GM21526 (cell line): ENCODE measurements around the gene GHRL.
"Not testable (repeated sequence)": the region's sequence is repeated elsewhere in the genome, so short reads cannot be mapped to it uniquely, and the experiment has no call there.

ENCODE experiments used
- ATAC-seq: cut with Tn5 transposase; IDR thresholded peaks from one replicate; pipeline ENCODE4 v1.9.1; 2021; ENCODE audit warnings: moderate library complexity; ENCODE audit not compliant: unreplicated experiment, low FRiP score

GHRL gene

GRCh38 chr3:10279384-10280176, 13.2 kb downstream of the GHRL start:
- no peak for ATAC-seq

- no peak for ATAC-seq
Measured at GRCh38 chr3:10278501-10278900, 14.2 kb downstream of the GHRL start.

GRCh38 chr3:10277115-10277625, 15.6 kb downstream of the GHRL start:
- no peak for ATAC-seq

DNA sequence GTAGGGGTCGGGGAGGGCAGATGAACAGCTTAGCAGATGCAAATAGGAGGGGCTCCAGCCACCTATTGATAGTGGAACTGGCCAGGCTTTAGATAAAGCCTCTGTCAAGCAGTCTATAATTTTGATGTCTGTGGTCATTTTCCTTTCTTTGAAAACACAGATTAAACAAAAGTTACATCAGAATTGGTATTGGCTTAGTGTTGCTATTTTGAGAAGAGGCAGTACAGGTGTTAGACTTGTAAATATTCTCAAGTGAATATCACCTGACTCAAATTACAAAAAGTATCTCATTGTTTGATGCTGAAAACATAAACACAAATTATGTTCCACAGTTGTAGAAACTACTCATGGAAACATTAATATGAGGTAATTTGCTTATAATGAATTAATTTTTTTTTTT, 18.1 kb downstream of the GHRL start:
- ATAC-seq, result no peak

- no peak for ATAC-seq
Measured at GRCh38 chr3:10273702-10274305, 18.9 kb downstream of the GHRL start.

DNA sequence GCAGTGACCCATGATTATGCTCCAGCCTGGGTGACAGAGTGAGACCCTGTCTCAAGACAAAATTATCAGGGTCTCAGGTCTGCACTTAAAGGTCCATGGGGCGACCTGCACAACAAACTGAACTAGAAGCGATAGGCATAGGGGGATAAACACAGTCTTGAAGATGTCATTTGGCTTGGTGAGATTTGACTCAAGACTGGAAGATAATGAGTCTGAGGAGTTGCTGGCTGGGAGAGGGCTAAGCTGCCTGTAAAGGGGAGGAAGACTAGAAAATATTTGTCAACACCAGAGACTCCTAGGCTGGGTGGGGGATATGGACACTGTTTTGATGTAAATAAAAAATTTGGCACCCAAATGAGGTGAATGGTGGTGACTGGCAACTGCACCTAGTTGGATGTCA, 19.8 kb downstream of the GHRL start:
- no peak for ATAC-seq

GRCh38 chr3:10272476-10272875, 20.3 kb downstream of the GHRL start:
- ATAC-seq, result not testable (repeated sequence)

DNA sequence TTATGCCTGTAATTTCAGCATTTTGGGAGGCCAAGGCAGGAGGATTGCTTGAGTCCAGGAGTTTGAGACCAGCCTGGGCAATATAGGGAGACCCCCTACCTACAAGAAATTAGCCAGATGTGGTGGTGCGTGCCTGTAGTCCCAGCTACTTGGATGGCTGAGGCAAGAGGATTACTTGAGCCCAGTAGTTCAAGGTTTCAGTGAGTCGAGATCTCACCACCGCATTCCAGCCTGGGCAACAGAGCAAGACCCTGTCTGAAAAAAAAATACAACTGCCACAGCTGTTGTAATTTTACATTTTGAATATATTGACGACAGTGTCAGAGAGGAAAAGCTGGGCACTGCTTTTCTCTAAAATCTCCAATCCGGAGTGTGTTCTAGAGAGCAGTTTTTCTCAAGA, 23.3 kb downstream of the GHRL start:
- ATAC-seq, result no peak

DNA sequence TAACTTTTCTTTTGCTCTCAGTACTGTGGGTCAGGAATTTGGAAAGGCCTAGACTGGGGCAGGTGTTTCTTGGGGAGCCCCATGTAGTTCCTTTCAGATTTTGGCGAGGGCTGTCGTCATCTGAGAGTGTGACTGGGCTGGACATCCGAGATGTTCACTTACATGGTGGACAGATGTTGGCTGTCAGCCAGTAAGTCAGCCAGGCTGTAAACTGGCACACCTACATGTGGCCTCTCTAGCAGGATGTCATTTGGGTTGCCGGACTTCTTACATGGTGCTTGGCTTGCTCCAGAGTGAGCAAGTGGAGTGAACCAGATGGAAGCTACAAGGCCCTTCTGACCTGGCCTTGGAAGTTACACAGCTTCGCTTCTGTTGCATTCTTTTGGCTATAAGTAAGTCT, 23.8 kb downstream of the GHRL start:
- ATAC-seq, result no peak

GRCh38 chr3:10268116-10268515, 24.6 kb downstream of the GHRL start:
- no peak for ATAC-seq

DNA sequence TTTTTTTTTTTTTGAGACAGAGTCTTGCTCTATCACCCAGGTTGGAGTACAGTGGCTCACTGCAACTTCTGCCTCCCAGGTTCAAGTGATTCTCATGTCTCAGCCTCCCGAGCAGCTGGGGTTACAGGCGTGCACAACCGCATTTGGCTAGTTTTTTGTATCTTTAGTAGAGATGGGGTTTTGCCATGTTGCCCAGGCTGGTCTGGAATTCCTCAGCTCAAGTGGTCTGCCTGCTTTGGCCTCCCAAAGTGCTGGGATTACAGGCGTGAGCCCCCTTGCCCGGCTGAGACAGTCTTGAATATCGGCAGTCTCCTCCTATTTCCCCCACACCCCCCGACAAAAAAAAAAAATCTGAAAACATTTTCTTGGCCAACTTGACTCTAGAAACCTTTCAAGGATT, 25.8 kb downstream of the GHRL start:
- ATAC-seq, result not testable (repeated sequence)

GRCh38 chr3:10265833-10266232, 26.9 kb downstream of the GHRL start:
- no peak for ATAC-seq

DNA sequence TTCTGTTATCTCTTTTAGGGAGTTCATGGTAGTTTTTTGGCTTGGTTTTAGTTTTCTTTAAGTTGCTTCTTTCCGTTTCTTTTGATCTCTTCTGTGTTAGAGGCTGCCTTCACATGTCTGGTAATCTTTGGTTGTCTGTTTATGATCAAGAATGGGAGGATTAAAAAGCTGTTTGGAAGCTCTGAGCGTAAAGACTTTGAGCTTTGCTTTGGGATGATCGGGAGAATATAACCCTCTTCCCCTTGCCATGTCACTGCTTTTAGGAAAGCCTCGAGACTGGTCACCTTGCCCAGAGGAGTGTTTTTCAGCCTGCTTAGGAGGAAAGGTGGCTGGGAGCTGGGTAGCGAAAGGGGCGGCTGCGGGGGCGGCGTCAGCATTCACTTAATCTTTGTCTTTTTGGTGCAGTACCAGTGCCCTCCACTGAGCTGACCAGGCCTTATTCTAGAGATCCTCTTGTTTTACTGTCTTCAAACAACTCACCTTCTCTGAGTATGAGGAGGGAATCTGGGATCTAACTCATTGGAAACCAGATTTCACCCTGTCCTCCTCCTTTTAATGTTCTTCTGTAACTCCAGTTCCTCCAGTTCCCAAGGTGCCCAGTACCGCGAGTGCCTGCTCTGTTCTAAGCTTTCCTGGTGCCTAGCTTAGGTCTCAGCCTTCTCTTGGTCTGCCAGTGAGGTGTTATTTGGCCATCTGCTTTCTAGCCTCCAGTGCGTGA, 28.9 kb downstream of the GHRL start:
- ATAC-seq, result no peak

GRCh38 chr3:10262027-10262426, 30.7 kb downstream of the GHRL start:
- ATAC-seq, result no peak

DNA sequence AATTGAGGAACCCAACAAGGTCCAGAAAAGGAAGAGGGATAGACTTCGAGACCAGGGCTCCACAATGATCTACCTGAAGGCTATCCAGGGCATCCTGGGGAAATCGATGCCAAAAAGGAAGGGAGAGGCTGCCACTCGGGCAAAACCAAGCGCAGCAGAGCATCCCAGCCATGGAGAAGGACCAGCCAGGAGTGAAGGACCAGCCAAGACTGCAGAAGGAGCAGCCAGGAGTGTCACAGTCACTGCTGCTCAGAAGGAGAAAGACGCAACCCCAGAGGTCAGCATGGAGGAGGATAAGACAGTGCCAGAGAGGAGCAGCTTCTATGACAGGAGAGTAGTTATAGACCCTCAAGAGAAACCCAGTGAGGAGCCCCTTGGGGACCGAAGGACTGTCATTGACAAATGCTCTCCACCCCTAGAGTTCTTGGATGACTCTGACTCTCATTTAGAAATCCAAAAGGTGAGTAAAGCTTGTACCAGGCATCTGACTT, 32.5 kb downstream of the GHRL start:
- ATAC-seq, result no peak

DNA sequence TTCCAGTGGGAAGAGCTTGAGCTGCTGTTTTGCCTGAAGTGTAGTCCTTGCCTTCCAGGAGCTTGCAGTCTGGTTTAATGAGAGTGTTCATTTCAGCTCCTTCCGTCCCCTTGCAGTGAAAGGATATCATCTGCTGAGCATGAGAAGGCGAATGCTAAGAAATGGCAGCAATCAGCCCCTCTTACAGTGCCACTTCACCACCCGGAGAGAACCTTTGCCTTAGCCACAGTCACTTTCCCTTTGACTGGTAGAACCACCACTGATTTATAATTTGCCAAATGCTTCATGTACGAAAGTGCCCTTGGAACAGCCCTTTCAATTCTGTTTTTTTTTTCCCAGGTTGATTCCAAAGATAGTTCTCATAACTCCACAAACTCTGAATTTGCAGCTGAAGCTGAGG, 32.9 kb downstream of the GHRL start:
- no peak for ATAC-seq

- no peak for ATAC-seq
Measured at GRCh38 chr3:10259036-10259435, 33.7 kb downstream of the GHRL start.

DNA sequence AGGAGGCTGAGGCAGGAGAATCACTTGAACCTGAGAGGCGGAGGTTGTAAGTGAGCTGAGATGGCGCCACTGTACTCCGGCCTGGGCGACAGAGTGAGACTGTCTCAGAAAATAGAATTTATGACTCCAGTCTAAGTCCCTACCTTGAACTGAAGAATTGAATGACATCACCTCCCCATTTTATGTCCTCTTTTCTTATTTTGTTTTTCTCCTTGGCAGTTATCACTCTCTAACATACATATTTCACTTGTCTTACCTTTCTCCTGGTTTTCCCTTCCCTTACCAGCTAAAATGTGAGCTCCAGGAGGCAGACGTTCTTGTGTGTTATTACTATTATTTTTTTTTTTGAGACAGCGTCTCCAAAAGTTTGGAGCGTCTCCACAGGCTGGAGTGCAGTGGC, 36.9 kb downstream of the GHRL start:
- no peak for ATAC-seq

GRCh38 chr3:10253731-10254130, 39.0 kb downstream of the GHRL start:
- ATAC-seq, result no peak

- ATAC-seq, result no peak
Measured at GRCh38 chr3:10251006-10251405, 41.7 kb downstream of the GHRL start.

- no peak for ATAC-seq
Measured at GRCh38 chr3:10249833-10250232, 42.9 kb downstream of the GHRL start.
